ENCODE measurements around the gene SEC23A.
"Not testable (repeated sequence)": the region's sequence is repeated elsewhere in the genome, so short reads cannot be mapped to it uniquely, and the experiment has no call there.

GRCh38 chr14:39052869-39053454, 50.1 kb downstream of the SEC23A start:
- not testable (repeated sequence) for TF ChIP-seq POLR2A (IDR thresholded peaks at IDR 0.05; ENCODE audit: low read length); GATA1 (IDR thresholded peaks at IDR 0.05; ENCODE audit: low read depth, low read length)
